ENCODE measurements around the gene ACOXL. TPM values are rescaled to one million over a fixed set of nuclear protein-coding genes. Genes with fewer than 3 reads are reported as not detected.

Gene ACOXL
- polyA plus RNA-seq, 3 donors = 0.35 TPM; not detected in 2

DNA sequence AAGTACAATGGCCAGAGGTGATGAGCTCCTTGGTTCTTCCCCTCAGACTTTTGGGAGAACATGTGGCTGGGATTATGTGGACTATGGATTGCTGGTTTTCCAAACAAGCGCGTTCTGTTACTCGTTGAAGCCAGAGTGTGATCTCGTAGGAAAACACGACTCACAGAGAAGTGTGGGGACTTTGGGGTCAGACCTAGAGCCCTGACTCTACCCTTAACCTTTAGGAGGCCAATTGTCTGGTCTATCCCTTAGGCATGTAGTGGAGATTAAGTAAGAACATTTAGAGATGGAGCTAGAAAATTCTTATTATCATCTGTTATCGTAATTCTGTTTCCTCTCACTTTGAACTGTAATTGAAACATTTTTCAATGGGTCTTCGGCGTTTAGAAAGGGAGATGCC lies 424.2 kb downstream of the ACOXL start:
- intact Hi-C loops (cut with micrococcal nuclease) = no loop called here
- Histone ChIP-seq H4K20me1 (ENCODE audit: insufficient read depth, low read length) (peaks cover 96% of the 10 kb centered on the region), H3K9ac (ENCODE audit: insufficient read depth, low read length, poor library complexity, severe bottlenecking) (no peak overlapping the region), H3K27ac (ENCODE audit: low read depth in 1 of 2, low read length in 2 of 2) (no peak overlapping the region), H3K4me3 (replicated peaks in 1 of 3; ENCODE audit: low read depth in 2 of 3, low read length in 3 of 3) (no peak overlapping the region), H3K4me2 (replicated peaks; ENCODE audit: extremely low read depth, low read length, poor library complexity, severe bottlenecking) (no peak overlapping the region), H3K79me2 (ENCODE audit: insufficient read depth, low read length) (peaks cover 9% of the 10 kb centered on the region), H3K36me3 (replicated peaks in 1 of 2; ENCODE audit: control insufficient read depth in 1 of 2, insufficient read depth in 2 of 2, low read length in 2 of 2) (peaks cover 62 to 98% of the 10 kb centered on the region in 2 donors), H2AFZ (ENCODE audit: insufficient read depth, low read depth, low read length, poor library complexity, severe bottlenecking) (no peak overlapping the region), H3K4me1 (ENCODE audit: control insufficient read depth in 1 of 2, insufficient read depth in 2 of 2, low read length in 2 of 2) (no peaks in the 10 kb centered on the region), H3K27me3 (ENCODE audit: control insufficient read depth in 2 of 2, insufficient read depth in 2 of 2, low read length in 2 of 2) (no peaks in the 10 kb centered on the region), H3K9me3 (replicated peaks in 1 of 2; ENCODE audit: control insufficient read depth in 1 of 2, insufficient read depth in 1 of 2, low read length in 2 of 2) (no peaks in the 10 kb centered on the region)
- TF ChIP-seq, protein P1, sequence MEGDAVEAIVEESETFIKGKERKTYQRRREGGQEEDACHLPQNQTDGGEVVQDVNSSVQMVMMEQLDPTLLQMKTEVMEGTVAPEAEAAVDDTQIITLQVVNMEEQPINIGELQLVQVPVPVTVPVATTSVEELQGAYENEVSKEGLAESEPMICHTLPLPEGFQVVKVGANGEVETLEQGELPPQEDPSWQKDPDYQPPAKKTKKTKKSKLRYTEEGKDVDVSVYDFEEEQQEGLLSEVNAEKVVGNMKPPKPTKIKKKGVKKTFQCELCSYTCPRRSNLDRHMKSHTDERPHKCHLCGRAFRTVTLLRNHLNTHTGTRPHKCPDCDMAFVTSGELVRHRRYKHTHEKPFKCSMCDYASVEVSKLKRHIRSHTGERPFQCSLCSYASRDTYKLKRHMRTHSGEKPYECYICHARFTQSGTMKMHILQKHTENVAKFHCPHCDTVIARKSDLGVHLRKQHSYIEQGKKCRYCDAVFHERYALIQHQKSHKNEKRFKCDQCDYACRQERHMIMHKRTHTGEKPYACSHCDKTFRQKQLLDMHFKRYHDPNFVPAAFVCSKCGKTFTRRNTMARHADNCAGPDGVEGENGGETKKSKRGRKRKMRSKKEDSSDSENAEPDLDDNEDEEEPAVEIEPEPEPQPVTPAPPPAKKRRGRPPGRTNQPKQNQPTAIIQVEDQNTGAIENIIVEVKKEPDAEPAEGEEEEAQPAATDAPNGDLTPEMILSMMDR (IDR thresholded peaks at IDR 0.05) = no peak
- Mint-ChIP-seq H3K36me3 (peaks cover 95% of the 10 kb centered on the region in 2 donors), H3K4me1 (peaks cover under 1% of the 10 kb centered on the region), H3K4me3 (no peak overlapping the region), H3K9me3 (no peaks in the 10 kb centered on the region), H3K27ac (no peak overlapping the region), H3K27me3 (ENCODE audit: low read depth in 3 of 3) (no peaks in the 10 kb centered on the region)
- DNase-seq = no peak
- 100% methylated on average over 2 of the region's 8 CpGs for WGBS (ENCODE audit: insufficient coverage)

DNA sequence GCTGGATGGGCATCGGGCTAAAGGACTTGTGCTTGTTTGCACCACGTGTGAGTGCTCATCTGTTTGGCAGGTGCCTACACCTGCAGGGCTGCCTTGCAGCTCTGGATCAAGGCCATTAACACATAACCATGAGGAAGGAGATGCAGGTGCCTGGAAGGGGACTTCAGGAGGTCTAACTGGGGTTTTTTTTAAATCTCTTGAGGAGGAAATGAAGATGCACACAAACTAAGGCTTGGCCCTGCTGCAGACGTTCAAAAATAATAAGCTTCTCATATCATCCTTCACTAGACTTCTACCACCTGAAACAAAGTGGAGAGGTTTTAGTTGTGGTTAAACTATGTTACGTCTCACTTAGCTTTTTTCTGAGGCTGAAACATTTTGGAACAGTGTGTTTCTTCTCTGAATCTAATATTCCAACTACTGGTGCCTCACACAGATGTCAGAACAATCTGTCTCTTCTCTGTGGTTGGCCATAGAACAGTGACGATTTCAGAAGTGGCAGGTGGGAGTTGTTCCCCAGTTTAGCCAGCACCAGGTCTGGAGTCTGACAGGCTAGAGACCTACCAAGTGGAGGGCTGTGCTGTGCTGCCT lies 424.8 kb downstream of the ACOXL start:
- H3K27ac Mint-ChIP-seq = peak overlapping the region in 2 of 7 donors; percentile 27 to 63
- peaks cover 0 to 1% (median 0%) of the 10 kb centered on the region in 3 donors for H3K27me3 Mint-ChIP-seq (ENCODE audit: low read depth in 3 of 3)
- Histone ChIP-seq H3K4me2 (replicated peaks; ENCODE audit: extremely low read depth, low read length, poor library complexity, severe bottlenecking) (no peak overlapping the region), H3K79me2 (ENCODE audit: insufficient read depth, low read length) (peaks cover 9% of the 10 kb centered on the region), H3K4me1 (ENCODE audit: control insufficient read depth in 1 of 2, insufficient read depth in 2 of 2, low read length in 2 of 2) (peaks cover 0 to under 1% of the 10 kb centered on the region in 2 donors), H4K20me1 (ENCODE audit: insufficient read depth, low read length) (peaks cover 96% of the 10 kb centered on the region), H3K27ac (ENCODE audit: low read depth in 1 of 2, low read length in 2 of 2) (no peak overlapping the region), H3K9me3 (replicated peaks in 1 of 2; ENCODE audit: control insufficient read depth in 1 of 2, insufficient read depth in 1 of 2, low read length in 2 of 2) (no peaks in the 10 kb centered on the region), H3K4me3 (replicated peaks in 1 of 3; ENCODE audit: low read depth in 2 of 3, low read length in 3 of 3) (no peak overlapping the region), H3K36me3 (replicated peaks in 1 of 2; ENCODE audit: control insufficient read depth in 1 of 2, insufficient read depth in 2 of 2, low read length in 2 of 2) (peaks cover 60 to 98% of the 10 kb centered on the region in 2 donors), H3K9ac (ENCODE audit: insufficient read depth, low read length, poor library complexity, severe bottlenecking) (no peak overlapping the region), H2AFZ (ENCODE audit: insufficient read depth, low read depth, low read length, poor library complexity, severe bottlenecking) (no peak overlapping the region), H3K27me3 (ENCODE audit: control insufficient read depth in 2 of 2, insufficient read depth in 2 of 2, low read length in 2 of 2) (no peaks in the 10 kb centered on the region)
- intact Hi-C loops (cut with micrococcal nuclease) = no loop called here
- H3K4me3 Mint-ChIP-seq = no peak overlapping the region
- peaks cover 93 to 95% of the 10 kb centered on the region in 2 donors for H3K36me3 Mint-ChIP-seq
- H3K4me1 Mint-ChIP-seq = peaks cover 6% of the 10 kb centered on the region
- no peaks in the 10 kb centered on the region for H3K9me3 Mint-ChIP-seq
- TF ChIP-seq, protein P1 (IDR thresholded peaks at IDR 0.05) = no peak
- DNase-seq = no peak
- 100% methylated on average over 2 of the region's 5 CpGs for WGBS (ENCODE audit: insufficient coverage)
